ENCODE results near the gene KIAA1755.
A peak's percentile ranks its signal among the peaks of the same experiment; 100 is the strongest.

Gene KIAA1755

DNA sequence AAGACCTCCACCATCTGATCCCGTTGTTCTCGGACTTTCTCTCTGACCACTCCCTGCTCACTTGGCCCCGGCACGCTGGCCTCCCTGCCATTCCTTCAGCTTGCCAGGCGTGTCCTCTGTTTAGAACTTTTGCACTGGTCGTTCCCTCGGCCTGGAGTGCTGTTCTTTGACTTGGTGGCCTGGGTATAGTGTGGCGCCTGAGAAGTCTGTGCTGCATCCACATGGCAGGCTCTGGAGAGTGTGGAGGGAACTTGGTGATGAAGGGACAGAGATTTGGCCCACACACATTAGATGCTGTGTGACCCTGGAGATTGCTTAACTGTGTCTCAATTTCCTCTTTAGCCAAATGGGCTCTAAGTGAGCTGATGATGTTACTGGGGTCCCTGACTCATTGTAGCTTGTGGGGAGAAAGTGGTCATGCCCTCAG is 82.5 kb downstream of the KIAA1755 start:
- DNase-seq = peak; percentile 74 to 94 (median 84)

DNA sequence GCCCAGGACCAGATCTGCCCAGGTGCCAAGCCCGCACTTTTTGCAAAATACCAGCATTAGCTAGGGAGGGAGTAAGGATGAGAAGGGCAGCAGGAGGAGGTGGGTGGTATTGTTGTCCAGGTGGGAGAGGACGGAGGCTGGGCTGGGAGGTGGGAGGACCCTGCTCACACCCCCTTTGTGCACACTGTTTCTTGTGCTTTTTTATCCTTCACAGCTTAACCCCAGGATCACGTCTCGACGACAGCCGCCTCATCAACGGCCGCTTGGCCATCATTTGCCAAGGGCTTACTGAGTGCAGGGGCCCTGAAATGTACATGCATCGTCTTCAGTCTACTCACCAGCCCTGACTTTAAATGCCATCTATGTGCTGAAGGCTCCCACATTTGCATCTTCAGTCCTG is 83.3 kb downstream of the KIAA1755 start:
- no peak for DNase-seq

GRCh38 chr20:38175304-38176180 is 85.0 kb downstream of the KIAA1755 start:
- no peak for DNase-seq

- DNase-seq = peak; percentile 46 to 71 (median 61)
Observed at GRCh38 chr20:38173237-38174156, 87.0 kb downstream of the KIAA1755 start.

GRCh38 chr20:38172408-38172807 is 88.1 kb downstream of the KIAA1755 start:
- no peak for DNase-seq

DNA sequence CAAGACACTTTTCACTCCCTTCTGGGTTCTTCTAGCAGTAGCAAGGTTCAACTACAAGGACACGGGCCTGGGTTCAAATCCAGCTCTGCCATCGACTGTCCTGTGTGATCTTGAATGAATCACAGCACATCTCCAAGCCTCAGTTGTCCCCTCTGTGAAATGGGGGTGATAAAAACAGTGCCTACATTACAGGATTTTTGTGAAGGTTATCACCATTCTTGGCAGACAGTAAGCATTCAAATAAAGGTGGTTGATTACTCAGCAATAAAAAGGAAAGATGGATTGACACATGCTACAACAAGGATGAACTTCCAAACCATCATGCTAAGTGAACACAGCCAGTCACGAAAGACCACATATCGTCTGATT is 88.9 kb downstream of the KIAA1755 start:
- no peak for DNase-seq

- DNase-seq = no peak
Observed at GRCh38 chr20:38170826-38171674, 89.5 kb downstream of the KIAA1755 start.

GRCh38 chr20:38170219-38170825 is 90.2 kb downstream of the KIAA1755 start:
- DNase-seq = no peak

DNA sequence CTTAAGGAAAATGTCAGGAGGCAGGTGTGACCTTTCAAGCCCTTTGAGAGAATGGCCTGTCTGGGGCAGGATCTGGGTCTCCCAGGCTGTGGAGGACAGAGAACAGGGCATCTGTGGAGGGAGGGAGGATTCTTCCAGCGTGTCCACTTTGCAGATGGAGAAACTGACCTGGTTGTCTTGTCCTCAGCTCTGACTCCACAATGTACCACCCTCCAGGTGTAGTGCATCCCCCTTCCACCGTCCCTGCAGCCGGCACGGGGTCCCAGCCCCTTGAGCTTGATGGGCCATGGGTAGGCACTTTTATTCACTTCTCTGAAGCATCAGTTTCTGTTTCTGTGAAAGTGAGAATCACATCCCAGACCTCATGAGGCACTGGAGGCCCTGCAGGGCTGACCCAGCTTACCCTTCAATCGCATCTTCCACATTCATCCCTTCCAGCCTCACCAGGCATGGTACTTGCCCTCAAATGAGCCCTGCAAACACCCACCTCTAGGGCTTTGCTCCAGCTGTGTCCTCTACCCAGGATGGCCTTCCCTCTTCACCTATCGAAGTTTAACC is 90.8 kb downstream of the KIAA1755 start:
- DNase-seq = no peak

GRCh38 chr20:38168791-38169589 is 91.5 kb downstream of the KIAA1755 start:
- DNase-seq = peak; percentile 74 to 89 (median 87)

DNA sequence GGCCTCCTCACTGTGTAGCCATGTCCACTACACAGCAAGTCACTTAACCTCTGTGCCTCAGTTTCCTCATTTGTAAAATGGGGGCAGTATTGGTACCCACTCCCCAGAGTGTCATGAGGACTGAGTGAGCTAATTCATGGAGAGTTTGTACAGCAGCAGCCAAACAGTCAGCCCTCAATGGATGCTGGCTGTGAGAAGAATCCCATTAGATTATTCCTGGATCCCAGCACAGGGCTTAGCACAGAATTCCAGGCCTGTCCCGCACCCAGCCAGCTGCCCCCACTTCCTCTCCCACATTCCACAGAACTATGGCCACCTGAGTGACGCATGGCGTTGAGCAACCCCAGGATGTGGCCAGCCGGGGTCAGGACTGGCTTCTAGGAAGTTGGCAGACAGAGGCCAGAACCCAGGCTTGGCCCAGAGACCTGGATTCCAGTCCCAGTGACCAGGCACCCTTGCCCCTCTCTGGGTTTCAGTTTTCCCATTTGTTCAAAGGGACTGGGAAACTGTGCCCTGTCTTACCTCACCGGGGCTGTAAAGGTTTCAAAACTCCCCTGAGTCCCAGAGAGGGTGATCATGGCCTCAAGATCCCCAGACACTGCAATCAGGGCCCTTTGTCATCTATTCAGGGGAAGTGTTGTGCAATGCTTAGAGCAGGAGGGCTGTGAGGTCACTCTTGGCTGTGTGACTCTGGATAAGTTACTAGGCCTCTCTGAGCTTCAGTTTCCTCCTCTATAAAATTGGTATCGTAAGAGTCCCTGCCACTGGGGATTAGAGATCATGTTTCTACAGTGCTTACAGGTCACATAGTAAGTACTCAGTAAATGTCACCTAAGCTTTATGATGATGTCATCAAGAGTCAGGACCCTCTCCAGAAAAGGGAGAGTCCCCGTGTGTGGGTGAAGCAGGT is 92.4 kb downstream of the KIAA1755 start:
- DNase-seq = peak; percentile 80 to 92 (median 88)

- no peak for DNase-seq
Observed at GRCh38 chr20:38167328-38167850, 93.1 kb downstream of the KIAA1755 start.

DNA sequence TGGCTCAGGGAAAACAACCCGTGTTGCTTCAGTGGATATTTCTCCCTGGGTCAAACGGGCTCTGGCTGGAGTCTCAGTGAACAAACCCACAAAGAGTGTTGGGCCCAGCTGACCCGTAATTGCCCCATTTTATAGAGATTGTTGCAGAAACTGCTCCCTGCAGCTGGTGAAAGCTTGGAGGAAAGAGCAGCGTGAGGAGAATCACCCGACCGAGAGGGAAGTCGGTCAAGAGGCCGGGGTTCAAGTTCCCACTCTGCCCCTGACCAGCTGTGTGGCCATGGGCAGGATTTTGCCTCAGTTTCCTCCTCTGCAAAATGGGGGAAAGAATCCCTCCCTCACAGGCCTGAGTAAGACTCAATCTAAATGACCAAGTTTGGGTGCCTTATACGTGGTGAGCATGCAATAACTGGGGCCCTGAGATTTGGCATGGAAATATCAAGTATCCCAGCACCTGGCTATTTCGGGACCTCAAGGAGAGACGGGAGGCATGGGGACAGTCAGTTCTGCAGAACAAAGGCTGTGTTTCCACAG is 93.8 kb downstream of the KIAA1755 start:
- DNase-seq = peak; percentile 34 to 57 (median 52)

GRCh38 chr20:38165966-38166702 is 94.4 kb downstream of the KIAA1755 start:
- DNase-seq = no peak

- DNase-seq = peak; percentile 89 to 96 (median 92)
Observed at GRCh38 chr20:38165089-38165965, 95.2 kb downstream of the KIAA1755 start, which contains the start of gene TGM2. TGM2 (minus strand) TSS chr20:38165270; CDS start chr20:38165198, 72 bp downstream.

GRCh38 chr20:38164624-38165088 is 95.9 kb downstream of the KIAA1755 start:
- DNase-seq = no peak

- DNase-seq = no peak
Observed at GRCh38 chr20:38164069-38164468, 96.5 kb downstream of the KIAA1755 start.
